Epithelial cell of prostate (primary cell): ENCODE data around the gene EIF3B.
"Not testable (repeated sequence)": the region's sequence is repeated elsewhere in the genome, so short reads cannot be mapped to it uniquely, and the experiment has no call there.

Experiments used
- DNase-seq: peaks from one replicate; pipeline ENCODE4 v3.0.0-alpha.2; 2011; ENCODE audit warnings: low read depth, low spot score
- H3K27ac ChIP-seq: fragments of 450-650 bp; 2 replicates; pipeline ENCODE4 v1.5.1; 2017; ENCODE audit warnings: mild to moderate bottlenecking

The EIF3B gene

DNA sequence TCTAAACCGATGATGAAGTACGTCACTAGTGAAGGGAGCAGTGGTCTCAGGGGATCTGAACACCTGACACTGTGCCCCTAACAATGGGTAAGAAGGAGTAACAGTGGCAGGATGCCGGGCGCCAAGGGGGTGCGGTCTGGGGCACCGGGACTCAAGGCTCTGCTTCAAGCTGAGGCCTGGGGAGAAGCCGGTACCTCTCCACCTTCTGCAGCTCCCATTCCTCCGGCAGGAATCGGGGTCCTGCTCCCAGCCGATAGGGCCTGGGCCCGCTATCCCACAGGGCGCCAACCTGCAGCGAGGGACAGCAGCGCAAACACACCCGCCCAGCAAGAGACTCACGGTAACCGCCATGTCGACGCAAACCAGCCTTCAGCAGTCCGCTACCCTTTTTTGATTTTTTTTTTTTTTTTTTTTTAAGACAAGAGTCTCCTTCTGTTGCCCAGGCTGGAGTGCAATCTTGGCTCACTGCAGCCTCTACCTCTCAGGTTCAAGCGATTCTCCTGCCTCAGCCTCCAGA, 40.0 kb downstream of the EIF3B start:
- DNase-seq, result no peak
- H3K27ac ChIP-seq, result no peak overlapping the region

GRCh38 chr7:2398506-2398905, 43.9 kb downstream of the EIF3B start:
- DNase-seq, result no peak
- no peak overlapping the region for H3K27ac ChIP-seq

DNA sequence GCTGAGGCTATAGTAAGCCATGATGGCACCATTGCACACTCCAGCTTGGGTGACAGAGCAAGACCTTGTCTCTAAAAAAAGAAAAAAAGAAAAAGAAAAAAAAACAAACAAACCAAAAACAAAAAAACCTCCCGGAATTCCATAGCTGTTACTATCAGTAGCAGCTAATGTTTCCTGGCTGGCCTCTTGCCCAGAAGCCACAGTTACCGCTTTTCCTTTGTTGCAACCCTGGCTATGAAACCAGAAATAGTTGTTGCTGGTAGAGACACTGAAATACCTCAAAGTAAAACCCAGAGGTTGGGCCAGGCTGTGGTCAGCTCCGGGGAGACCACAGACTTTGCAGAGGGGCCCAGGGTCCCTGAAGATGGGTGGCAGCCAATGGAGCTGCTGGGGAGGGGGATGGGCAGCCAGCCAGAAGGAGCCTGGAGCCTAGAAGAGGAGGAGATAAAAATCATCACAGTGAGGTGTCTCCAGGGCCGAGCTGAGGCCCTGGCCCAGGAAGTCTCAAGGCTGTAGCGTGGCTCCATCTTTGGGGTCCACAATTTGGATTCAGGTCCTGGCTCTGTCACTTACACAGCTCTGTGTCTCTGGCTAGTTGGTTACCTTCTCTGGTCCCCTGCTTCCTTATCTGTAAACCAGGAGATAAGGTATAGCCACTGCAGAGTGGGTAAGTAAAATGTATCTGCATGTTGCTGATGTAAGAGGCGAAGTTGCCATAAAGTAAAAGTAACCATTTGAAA, 45.4 kb downstream of the EIF3B start:
- peak overlapping the region; percentile 73 for H3K27ac ChIP-seq
- DNase-seq, result no peak

DNA sequence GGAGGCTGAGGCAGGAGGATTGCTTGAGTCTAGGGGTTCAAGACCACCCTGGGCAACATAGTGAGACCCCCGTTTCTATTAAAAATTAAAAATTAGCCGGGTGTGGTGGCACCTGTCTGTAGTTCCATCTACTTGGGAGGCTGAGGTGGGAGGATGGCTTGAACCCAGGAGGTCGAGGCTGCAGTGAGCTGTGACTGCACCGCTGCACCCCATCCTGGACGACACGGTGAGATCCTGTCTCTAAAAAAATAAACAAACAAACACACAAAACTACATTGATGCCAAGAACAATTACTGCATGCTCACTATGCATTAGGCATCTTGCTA, 48.0 kb downstream of the EIF3B start:
- DNase-seq, result no peak
- no peak overlapping the region for H3K27ac ChIP-seq

DNA sequence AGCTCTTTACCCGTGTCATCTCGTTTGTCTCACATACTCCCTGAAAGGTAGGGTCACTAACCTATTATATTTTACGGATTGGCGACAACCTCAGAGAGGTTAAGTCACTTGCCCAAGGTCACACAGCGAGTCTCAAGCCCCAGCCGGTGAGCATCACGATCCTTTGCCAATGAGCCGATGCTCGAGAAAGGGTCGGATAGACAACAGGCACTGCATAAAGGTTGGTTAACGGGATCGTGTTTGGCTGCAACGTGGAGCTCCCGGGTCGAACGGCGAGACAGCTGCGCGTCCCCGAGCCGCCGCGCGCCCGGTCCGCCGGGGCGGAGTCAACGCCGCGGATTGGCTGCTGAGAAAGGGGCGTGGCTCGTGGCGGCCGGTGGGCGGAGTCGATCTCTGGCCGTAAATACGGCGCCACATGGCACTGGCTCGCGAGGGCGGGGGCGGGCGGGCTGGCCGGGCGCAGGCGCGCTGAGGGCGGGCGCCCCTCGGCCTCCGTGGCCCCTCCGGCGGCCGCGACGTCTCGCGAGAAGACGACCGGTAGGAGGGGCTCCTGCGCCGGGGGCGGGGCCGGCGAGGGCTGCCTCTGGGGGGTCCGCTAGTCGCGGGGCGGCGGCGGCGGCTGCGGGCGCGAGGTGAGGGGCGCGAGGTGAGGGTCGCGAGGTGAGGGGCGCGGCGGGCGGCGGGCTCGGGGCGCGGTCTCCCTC, 48.5 kb downstream of the EIF3B start, which contains the start of gene CHST12:
CHST12 (plus strand) TSS at position 598 of the 704 bp plus-strand sequence. CDS start 29,029 bp downstream, outside the sequence.
- no peak within 1 kb of the TSS for H3K27ac ChIP-seq

DNA sequence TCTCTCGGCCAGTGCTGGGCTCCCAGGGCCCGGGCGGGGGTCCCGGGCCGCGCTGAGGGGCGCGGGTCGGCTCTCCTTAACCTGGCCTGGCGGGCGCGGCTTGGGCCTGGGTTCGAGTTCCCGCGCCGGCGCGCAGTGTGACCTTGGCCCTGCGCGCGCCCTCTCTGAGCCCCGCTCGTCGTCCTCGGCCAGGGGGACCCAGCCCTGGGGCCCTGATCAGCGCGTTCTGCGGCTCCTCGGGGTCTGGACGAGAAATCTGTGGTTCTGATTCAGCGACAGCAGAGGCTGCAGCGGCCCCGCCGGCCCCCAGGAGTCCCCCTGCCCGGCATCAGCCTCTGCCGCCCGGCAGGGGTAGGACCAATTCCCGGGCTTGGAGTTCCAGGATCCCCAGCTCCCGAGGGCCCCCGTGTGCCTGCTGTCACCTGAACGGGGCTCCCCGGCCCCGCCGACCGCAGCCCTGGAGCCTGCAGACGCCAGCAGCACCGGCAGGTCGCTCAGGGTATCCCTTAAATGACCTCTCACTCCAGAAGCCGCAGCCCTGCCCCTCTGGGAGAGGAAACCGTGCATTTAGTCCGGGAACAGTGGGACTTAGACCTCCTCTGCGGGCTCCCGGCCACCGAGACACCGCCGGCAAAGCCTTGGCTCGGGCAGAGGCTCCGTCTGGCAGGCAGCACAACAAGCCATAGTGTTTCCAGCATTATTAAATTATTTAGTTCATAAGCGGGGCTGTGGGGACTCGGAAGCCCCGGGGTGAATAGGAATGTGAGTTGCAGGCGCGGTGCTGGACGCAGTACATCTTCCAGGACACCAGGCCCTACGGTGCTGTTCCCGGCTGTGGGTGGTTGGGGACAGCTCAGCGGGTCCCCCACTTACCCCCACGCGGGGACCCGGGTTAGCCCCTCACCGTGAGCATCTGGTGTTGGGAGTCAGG, 49.4 kb downstream of the EIF3B start:
- H3K27ac ChIP-seq, result no peak overlapping the region
- no peak for DNase-seq

More for the DNA sequence above, 48.5 kb downstream of the EIF3B start, which contains the start of gene CHST12:
- peak; percentile 56 for DNase-seq

DNA sequence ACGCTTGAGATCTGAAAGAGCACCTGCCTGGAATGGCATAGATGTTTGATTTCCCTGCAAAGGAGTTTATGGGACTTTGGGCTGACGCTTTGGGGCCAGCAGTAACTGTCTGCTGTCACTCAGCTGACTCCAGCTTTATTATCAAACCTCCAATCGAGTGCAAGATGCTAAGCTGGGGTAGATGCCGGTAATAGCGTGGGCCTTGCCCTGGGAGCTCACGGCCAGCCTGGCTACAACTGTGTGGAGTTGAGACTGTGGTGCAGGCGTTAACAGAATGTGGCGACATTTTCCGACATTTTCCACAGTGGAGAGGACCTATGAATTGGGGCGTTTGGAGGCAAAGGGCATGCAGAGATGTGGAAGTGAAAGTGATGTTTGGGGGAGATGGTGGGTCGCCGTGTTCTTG, 50.1 kb downstream of the EIF3B start:
- no peak overlapping the region for H3K27ac ChIP-seq

GRCh38 chr7:2405201-2405600, 50.6 kb downstream of the EIF3B start:
- no peak for DNase-seq
- H3K27ac ChIP-seq, result no peak overlapping the region

More for the DNA sequence above, 50.1 kb downstream of the EIF3B start:
- no peak for DNase-seq

- no peak overlapping the region for H3K27ac ChIP-seq
These were observed 51.1 kb downstream of the EIF3B start for GRCh38 chr7:2405601-2406345.

DNA sequence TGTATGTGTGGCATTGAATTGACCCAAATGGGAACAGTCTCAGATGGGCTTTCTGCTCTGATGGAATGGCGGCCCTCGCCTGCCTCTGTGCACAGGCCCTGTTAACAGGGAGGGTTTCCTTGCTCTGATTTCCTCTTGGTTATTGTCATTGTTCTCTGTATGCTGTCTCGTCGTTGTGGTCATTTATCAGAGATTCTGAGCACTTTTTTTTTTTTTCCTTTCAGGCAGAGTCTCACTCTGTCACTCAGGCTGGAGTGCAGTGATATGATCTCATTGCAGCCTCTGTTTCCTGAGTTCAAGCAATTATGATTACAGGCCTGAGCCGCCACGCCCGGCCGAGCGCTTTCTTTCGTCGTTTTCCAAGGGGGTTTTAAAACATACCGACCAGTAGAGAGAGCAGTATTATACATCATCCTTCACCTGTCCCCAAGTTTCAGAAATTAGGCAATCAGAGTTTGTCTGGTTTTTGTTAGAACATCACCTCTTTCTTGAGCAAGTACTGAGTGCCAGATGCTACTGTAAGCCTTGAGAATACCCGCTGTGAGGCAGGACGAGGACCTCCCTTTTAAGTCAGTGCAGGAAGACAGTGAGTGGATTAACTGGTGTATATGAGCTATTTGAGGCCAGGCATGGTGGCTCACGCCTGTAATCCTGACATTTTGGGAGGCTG, 55.3 kb downstream of the EIF3B start:
- no peak for DNase-seq
- H3K27ac ChIP-seq, result no peak overlapping the region

More at GRCh38 chr7:2405601-2406345, 51.1 kb downstream of the EIF3B start:
- DNase-seq, result no peak

- H3K27ac ChIP-seq, result no peak overlapping the region
- DNase-seq, result no peak
These were observed 56.4 kb downstream of the EIF3B start for GRCh38 chr7:2411049-2411448.

DNA sequence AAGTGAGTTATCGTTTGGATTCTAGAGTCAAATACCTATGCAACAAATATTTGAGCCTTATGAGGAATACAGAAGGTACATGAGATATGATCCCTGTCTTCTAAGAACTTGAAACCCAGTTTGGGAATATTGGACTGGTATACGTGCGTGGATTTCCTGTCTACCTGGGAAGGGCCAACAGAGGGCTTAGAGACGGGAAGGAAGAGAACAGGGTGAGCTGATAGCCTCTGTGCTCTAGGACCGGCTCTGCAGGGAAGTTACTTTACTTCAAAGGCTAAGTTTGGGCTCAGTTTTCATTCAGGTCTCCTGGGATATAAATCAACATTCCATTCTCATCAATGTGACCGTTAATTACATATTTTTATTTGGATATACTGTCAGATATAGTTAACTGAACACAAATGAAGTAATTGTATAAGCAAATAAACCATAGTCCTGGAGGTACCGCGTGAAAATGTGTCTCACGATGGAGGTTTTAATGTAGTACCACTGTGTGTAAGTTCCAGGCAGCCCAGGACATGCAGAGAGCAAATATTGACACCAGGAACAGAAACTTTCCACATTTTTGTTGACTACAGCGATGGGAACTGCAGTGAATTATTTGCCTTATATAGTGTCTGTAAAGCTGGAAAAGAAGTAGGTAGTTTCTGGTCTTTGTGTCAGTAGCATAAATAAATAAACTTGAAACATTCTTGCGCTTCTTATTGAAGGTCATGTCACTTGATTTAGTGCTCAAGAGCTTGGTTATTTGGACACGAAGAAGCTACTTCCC, 57.4 kb downstream of the EIF3B start:
- DNase-seq, result no peak
- H3K27ac ChIP-seq, result no peak overlapping the region

DNA sequence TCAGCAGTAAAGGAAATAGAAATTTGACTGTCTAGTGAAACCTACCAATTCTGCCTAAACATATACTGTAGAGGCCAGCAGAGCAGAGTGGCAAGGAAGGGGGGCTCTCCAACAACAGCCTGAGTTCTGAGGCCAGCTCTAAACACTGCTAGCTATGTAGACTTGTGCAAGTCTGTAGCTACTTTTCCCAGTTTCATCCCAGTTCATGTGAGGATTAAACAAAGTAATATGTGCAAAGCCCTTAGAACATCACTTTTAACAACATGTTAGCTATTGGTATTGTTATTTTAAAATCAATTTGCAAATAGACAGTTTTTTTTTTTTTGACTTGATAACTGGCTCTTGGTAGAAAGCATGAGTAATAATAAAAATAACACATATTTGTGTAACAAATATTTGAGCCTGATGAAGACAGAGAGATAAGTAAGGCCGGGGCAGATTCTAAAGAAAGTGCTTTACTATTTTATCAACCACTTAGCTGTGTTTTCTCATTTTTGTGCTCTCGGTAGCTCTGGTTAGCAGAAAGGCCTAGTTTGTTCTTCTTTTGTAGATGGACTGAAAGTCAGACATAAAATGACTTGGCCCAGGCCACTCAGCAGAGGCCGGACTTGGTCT, 58.1 kb downstream of the EIF3B start:
- no peak for DNase-seq

DNA sequence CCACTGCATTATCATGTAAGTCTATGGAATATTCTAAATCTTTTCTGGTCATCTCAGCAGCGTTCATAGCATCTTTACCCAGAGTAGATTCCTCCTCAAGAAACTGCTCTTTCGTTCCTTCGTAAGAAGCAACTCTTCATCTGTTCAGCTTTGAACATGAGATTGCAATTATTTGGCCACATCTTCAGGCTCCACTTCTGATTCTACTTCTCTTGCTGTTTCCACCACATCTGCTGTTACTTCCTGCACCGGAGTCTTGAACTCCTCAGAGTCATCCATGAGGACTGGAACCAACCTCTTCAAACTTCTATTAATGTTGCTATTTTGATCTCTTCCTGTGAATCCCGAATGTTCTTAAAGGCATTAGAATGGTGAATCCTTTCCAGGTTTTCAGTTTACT, 61.4 kb downstream of the EIF3B start:
- no peak overlapping the region for H3K27ac ChIP-seq
- DNase-seq, result no peak

More for the DNA sequence above, 58.1 kb downstream of the EIF3B start:
- H3K27ac ChIP-seq, result no peak overlapping the region

GRCh38 chr7:2416650-2417049, 62.0 kb downstream of the EIF3B start:
- H3K27ac ChIP-seq, result no peak overlapping the region
- DNase-seq, result no peak

DNA sequence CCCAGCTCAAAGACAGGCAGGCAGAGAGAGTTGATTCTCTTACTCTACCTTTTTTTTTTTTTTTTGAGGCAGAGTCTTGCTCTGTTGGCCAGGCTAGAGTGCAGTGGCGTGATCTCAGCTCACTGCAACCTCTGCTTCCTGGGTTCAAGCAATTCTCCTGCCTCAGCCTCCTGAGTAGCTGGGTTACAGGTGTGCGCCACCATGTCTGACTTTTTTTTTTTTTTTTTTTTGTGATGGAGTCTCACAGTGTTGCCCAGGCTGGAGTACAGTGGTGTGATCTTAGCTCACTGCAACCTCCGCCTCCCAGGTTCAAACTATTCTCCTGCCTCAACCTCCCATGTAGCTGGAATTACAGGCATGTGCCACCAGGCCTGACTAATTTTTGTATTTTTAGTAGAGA, 62.6 kb downstream of the EIF3B start:
- DNase-seq, H3K27ac ChIP-seq: not testable (repeated sequence)

- H3K27ac ChIP-seq, result no peak overlapping the region
- DNase-seq, result no peak
These were observed 63.4 kb downstream of the EIF3B start for GRCh38 chr7:2417981-2418481.
